ENCODE data around the gene HMGCL. TPM values are rescaled to one million over a fixed set of nuclear protein-coding genes. Genes with fewer than 3 reads are reported as not detected.

HMGCL gene
- total and polyA plus RNA-seq, 2 of the 13 experiments (the other 11 are each of a cell fraction or from before 2014, with no cell fraction given): 21.3 to 41.4 TPM

DNA sequence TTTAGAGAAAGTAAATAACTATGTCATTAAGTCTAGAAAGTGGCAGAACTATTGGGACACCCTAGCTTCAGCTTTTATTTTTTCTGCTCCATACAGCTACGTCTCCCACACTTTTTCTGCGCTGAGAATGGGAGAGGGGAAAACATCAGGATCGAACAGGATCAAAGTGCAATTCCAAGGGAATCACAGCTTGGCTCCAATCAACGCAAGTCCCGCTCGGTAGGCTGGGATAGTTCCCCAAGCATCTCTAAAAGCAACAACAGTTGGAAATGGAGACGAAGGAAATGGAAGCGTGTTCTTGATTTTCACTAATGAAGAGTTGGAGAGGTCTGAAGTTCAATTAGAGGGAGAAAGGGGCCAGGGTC, 536 bp downstream of the HMGCL start (continued):
- no peak for TF ChIP-seq TBP (CRISPR knock-in tag; IDR thresholded peaks at IDR 0.05)
- TF ChIP-seq POLR2AphosphoS5 (IDR thresholded peaks at IDR 0.05; ENCODE audit: low read depth, low read length): no peak; the same call in 1 of the 2 replicates
- TF ChIP-seq, protein P1, sequence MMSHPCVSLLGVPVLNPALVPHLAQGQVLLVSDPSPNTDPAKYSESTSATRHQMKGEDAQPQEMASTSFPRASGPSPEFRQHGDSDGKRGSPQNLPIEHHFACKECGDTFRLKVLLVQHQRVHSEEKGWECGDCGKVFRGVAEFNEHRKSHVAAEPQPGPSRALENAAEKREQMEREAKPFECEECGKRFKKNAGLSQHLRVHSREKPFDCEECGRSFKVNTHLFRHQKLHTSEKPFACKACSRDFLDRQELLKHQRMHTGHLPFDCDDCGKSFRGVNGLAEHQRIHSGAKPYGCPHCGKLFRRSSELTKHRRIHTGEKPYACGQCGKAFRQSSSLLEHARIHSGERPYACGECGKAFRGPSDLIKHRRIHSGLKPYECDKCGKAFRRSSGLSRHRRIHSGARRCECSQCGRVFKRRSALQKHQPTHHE (CRISPR knock-in tag; IDR thresholded peaks at IDR 0.05; ENCODE audit: borderline replicate concordance): no peak
- no peak for TF ChIP-seq ZNF12 (CRISPR knock-in tag; IDR thresholded peaks at IDR 0.05)
- no peak for TF ChIP-seq GLI4 (CRISPR knock-in tag; IDR thresholded peaks at IDR 0.05; ENCODE audit: borderline replicate concordance)
- TF ChIP-seq ZNF101 (CRISPR knock-in tag; IDR thresholded peaks at IDR 0.05; ENCODE audit: borderline replicate concordance, low read depth): no peak
- no peak for TF ChIP-seq ZMYM4 (CRISPR knock-in tag; IDR thresholded peaks at IDR 0.05)
- TF ChIP-seq ZNF260 (CRISPR knock-in tag; IDR thresholded peaks at IDR 0.05; ENCODE audit: borderline replicate concordance, low read depth): no peak
- no peak for TF ChIP-seq ZNF556 (CRISPR knock-in tag; IDR thresholded peaks at IDR 0.05; ENCODE audit: borderline replicate concordance)
- no peak for TF ChIP-seq ZNF83 (CRISPR knock-in tag; IDR thresholded peaks at IDR 0.05; ENCODE audit: borderline replicate concordance)
- TF ChIP-seq ZNF180 (CRISPR knock-in tag; IDR thresholded peaks at IDR 0.05; ENCODE audit: borderline replicate concordance, low read depth): no peak
- TF ChIP-seq KDM1A (CRISPR knock-in tag; IDR thresholded peaks at IDR 0.05): no peak
- TF ChIP-seq RAD51 (IDR thresholded peaks at IDR 0.05; ENCODE audit: borderline replicate concordance): no peak
- TF ChIP-seq ZFYVE20 (CRISPR knock-in tag; IDR thresholded peaks at IDR 0.05; ENCODE audit: borderline replicate concordance, low read depth): no peak
- no peak for TF ChIP-seq TCF7L2 (IDR thresholded peaks at IDR 0.05; ENCODE audit: low read depth, low read length)
- TF ChIP-seq, protein P2, sequence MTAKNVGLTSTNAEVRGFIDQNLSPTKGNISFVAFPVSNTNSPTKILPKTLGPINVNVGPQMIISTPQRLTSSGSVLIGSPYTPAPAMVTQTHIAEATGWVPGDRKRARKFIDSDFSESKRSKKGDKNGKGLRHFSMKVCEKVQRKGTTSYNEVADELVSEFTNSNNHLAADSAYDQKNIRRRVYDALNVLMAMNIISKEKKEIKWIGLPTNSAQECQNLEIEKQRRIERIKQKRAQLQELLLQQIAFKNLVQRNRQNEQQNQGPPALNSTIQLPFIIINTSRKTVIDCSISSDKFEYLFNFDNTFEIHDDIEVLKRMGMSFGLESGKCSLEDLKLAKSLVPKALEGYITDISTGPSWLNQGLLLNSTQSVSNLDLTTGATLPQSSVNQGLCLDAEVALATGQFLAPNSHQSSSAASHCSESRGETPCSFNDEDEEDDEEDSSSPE (CRISPR knock-in tag; IDR thresholded peaks at IDR 0.05): no peak
- TF ChIP-seq ZMAT3 (CRISPR knock-in tag; conservative IDR thresholded peaks at IDR 0.05): no peak
- TF ChIP-seq RFXAP (CRISPR knock-in tag; IDR thresholded peaks at IDR 0.05; ENCODE audit: borderline replicate concordance): no peak
- TF ChIP-seq, protein P3, sequence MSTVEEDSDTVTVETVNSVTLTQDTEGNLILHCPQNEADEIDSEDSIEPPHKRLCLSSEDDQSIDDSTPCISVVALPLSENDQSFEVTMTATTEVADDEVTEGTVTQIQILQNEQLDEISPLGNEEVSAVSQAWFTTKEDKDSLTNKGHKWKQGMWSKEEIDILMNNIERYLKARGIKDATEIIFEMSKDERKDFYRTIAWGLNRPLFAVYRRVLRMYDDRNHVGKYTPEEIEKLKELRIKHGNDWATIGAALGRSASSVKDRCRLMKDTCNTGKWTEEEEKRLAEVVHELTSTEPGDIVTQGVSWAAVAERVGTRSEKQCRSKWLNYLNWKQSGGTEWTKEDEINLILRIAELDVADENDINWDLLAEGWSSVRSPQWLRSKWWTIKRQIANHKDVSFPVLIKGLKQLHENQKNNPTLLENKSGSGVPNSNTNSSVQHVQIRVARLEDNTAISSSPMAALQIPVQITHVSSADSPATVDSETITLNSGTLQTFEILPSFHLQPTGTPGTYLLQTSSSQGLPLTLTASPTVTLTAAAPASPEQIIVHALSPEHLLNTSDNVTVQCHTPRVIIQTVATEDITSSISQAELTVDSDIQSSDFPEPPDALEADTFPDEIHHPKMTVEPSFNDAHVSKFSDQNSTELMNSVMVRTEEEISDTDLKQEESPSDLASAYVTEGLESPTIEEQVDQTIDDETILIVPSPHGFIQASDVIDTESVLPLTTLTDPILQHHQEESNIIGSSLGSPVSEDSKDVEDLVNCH (CRISPR knock-in tag; IDR thresholded peaks at IDR 0.05): no peak
- no peak for TF ChIP-seq TBL1XR1 (IDR thresholded peaks at IDR 0.05; ENCODE audit: borderline replicate concordance, low read length, partially characterized antibody)
- TF ChIP-seq, protein P4, sequence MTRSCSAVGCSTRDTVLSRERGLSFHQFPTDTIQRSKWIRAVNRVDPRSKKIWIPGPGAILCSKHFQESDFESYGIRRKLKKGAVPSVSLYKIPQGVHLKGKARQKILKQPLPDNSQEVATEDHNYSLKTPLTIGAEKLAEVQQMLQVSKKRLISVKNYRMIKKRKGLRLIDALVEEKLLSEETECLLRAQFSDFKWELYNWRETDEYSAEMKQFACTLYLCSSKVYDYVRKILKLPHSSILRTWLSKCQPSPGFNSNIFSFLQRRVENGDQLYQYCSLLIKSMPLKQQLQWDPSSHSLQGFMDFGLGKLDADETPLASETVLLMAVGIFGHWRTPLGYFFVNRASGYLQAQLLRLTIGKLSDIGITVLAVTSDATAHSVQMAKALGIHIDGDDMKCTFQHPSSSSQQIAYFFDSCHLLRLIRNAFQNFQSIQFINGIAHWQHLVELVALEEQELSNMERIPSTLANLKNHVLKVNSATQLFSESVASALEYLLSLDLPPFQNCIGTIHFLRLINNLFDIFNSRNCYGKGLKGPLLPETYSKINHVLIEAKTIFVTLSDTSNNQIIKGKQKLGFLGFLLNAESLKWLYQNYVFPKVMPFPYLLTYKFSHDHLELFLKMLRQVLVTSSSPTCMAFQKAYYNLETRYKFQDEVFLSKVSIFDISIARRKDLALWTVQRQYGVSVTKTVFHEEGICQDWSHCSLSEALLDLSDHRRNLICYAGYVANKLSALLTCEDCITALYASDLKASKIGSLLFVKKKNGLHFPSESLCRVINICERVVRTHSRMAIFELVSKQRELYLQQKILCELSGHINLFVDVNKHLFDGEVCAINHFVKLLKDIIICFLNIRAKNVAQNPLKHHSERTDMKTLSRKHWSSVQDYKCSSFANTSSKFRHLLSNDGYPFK (CRISPR knock-in tag; IDR thresholded peaks at IDR 0.05; ENCODE audit: borderline replicate concordance): no peak
- no peak for TF ChIP-seq HMGA1 (CRISPR knock-in tag; conservative IDR thresholded peaks at IDR 0.05)
- TF ChIP-seq MAF1 (CRISPR knock-in tag; IDR thresholded peaks at IDR 0.05; ENCODE audit: borderline replicate concordance): no peak; the same call in 1 of the 2 replicates
- TF ChIP-seq RORA (CRISPR knock-in tag; IDR thresholded peaks at IDR 0.05): no peak
